HepG2 (cell line): Measurements from ENCODE around the gene CFAP61.

Source experiments
- HDAC2 ChIP-seq: sonication (generic); formaldehyde crosslinking; IDR thresholded peaks from 2 replicates; pipeline ENCODE4 v1.4.0; 2020; ENCODE audit warnings: missing genetic modification reagents
- MTA1 ChIP-seq: sonication (generic); formaldehyde crosslinking; IDR thresholded peaks from 2 replicates; pipeline ENCODE4 v1.4.0; 2020; ENCODE audit warnings: missing genetic modification reagents, mild to moderate bottlenecking, borderline replicate concordance
- SMAD3 ChIP-seq: sonication (generic); formaldehyde crosslinking; IDR thresholded peaks from 2 replicates; pipeline ENCODE4 v1.4.0; 2020; ENCODE audit warnings: missing genetic modification reagents
- TARDBP ChIP-seq: sonication (generic); formaldehyde crosslinking; IDR thresholded peaks from 2 replicates; pipeline ENCODE4 v1.8.0; 2022; ENCODE audit warnings: mild to moderate bottlenecking, missing genetic modification reagents
- TF ChIP-seq, protein P1 (sequence below): IDR thresholded peaks from 2 replicates; pipeline ENCODE4 v1.6.1; 2012; ENCODE audit warnings: low read depth, low read length, improper control_type of control experiment
- TF ChIP-seq, protein P2 (sequence below): sonication (generic); formaldehyde crosslinking; IDR thresholded peaks from 2 replicates; pipeline ENCODE4 v1.5.0; 2020; ENCODE audit warnings: mild to moderate bottlenecking, missing genetic modification reagents, moderate library complexity

DNA sequence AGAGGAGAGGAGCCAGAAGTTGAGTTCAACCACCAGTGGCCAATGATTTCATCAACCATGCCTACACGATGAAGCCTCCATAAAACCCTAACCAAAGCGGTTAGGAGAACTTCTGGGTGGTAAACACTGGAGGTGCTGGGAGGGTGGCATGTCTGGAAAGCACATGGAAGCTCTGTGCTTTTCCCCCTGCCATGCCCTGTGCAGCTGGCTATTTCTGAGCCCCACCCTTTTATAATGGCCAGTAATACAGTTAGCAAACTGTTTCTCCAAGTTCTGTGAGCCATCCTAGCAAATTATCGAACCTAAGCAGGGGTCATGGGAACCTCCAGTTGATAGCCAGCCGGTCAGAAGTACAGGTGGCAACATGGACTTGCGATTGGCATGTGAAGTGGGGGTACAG, 167.8 kb downstream of the CFAP61 start:
- TF ChIP-seq, protein P1, sequence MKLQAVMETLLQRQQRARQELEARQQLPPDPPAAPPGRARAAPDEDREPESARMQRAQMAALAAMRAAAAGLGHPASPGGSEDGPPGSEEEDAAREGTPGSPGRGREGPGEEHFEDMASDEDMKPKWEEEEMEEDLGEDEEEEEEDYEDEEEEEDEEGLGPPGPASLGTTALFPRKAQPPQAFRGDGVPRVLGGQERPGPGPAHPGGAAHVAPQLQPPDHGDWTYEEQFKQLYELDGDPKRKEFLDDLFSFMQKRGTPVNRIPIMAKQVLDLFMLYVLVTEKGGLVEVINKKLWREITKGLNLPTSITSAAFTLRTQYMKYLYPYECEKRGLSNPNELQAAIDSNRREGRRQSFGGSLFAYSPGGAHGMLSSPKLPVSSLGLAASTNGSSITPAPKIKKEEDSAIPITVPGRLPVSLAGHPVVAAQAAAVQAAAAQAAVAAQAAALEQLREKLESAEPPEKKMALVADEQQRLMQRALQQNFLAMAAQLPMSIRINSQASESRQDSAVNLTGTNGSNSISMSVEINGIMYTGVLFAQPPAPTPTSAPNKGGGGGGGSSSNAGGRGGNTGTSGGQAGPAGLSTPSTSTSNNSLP = no peak
- no peak for TF ChIP-seq HDAC2 (CRISPR knock-in tag)
- TF ChIP-seq TARDBP = no peak
- TF ChIP-seq, protein P2, sequence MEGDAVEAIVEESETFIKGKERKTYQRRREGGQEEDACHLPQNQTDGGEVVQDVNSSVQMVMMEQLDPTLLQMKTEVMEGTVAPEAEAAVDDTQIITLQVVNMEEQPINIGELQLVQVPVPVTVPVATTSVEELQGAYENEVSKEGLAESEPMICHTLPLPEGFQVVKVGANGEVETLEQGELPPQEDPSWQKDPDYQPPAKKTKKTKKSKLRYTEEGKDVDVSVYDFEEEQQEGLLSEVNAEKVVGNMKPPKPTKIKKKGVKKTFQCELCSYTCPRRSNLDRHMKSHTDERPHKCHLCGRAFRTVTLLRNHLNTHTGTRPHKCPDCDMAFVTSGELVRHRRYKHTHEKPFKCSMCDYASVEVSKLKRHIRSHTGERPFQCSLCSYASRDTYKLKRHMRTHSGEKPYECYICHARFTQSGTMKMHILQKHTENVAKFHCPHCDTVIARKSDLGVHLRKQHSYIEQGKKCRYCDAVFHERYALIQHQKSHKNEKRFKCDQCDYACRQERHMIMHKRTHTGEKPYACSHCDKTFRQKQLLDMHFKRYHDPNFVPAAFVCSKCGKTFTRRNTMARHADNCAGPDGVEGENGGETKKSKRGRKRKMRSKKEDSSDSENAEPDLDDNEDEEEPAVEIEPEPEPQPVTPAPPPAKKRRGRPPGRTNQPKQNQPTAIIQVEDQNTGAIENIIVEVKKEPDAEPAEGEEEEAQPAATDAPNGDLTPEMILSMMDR (CRISPR knock-in tag) = no peak
- TF ChIP-seq SMAD3 (CRISPR knock-in tag) = no peak
- TF ChIP-seq MTA1 (CRISPR knock-in tag) = no peak
